ENCODE results near the gene NEK11. TPM values are rescaled to one million over a fixed set of nuclear protein-coding genes. Genes with fewer than 3 reads are reported as not detected.

NEK11 gene
- total and polyA plus RNA-seq, 9 of the 15 experiments (the other 6 are each of a cell fraction or from before 2014, with no cell fraction given): 0.28 to 1.5 (median 0.87) TPM

DNA sequence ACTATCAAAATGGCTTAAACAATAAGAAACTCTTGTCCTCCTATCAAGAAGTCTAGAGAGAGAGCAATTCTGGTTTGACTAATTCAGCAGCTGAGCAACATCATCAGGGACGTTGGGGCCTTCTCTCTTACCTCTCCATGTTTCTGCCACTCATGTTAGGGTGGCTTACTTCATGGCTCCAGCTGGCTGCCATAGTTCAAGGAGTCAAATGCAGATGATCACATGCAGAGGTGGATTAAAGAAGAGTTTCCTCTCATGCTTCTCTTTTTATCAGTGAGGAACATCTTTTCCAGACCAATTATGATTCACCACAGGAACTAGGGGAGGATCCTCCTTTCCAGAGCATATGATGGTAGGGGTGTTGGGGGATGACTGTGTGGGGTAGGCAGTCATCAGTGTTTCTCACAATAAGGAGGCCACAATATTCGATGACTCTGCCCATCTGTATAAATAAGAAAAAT is 45.5 kb downstream of the NEK11 start (continued):
- TF ChIP-seq CBX3 (IDR thresholded peaks at IDR 0.05; ENCODE audit: borderline replicate concordance in 1 of 2, low read length in 2 of 2) (peak in 1 of 2 experiments; percentile 63; a peak in 1 of 3 replicates), TAF9B (IDR thresholded peaks at IDR 0.05; ENCODE audit: partially characterized antibody) (peak; percentile 48), POU5F1 (IDR thresholded peaks at IDR 0.05; ENCODE audit: borderline replicate concordance, low read depth, low read length, partially characterized antibody) (no peak), ETV6 (IDR thresholded peaks at IDR 0.05; ENCODE audit: borderline replicate concordance in 1 of 2, low read depth in 2 of 2, low read length in 1 of 2) (no peak), ETV6 (CRISPR knock-in tag; IDR thresholded peaks at IDR 0.05; ENCODE audit: borderline replicate concordance) (no peak), STAT5B (CRISPR knock-in tag; IDR thresholded peaks at IDR 0.05) (no peak), ZNF165 (CRISPR knock-in tag; IDR thresholded peaks at IDR 0.05; ENCODE audit: borderline replicate concordance) (no peak), DMBX1 (CRISPR knock-in tag; IDR thresholded peaks at IDR 0.05; ENCODE audit: borderline replicate concordance) (peak; percentile 86; the same call in 1 of the 2 replicates), MIER1 (IDR thresholded peaks at IDR 0.05; ENCODE audit: low read depth) (no peak), ELF1 (tag; IDR thresholded peaks at IDR 0.05) (peak; percentile 32; the same call in 1 of the 2 replicates), RFX7 (CRISPR knock-in tag; IDR thresholded peaks at IDR 0.05) (no peak), ZNF766 (CRISPR knock-in tag; conservative IDR thresholded peaks at IDR 0.05) (peak; percentile 82), FOXA3 (CRISPR knock-in tag; conservative IDR thresholded peaks at IDR 0.05 in 1 of 2, IDR thresholded peaks at IDR 0.05 in 1 of 2) (no peak), RFX1 (IDR thresholded peaks at IDR 0.05) (no peak), PHF8 (IDR thresholded peaks at IDR 0.05; ENCODE audit: borderline replicate concordance, low read length) (no peak), FOXK1 (CRISPR knock-in tag; IDR thresholded peaks at IDR 0.05; ENCODE audit: borderline replicate concordance) (no peak), SRSF9 (IDR thresholded peaks at IDR 0.05; ENCODE audit: borderline replicate concordance, low read depth, low read length) (no peak), NR4A1 (CRISPR knock-in tag; IDR thresholded peaks at IDR 0.05) (no peak), NR4A1 (tag; IDR thresholded peaks at IDR 0.05) (peak; percentile 74), GATAD2A (IDR thresholded peaks at IDR 0.05) (no peak), CSDE1 (IDR thresholded peaks at IDR 0.05) (no peak), ZNF24 (IDR thresholded peaks at IDR 0.05) (no peak)
- TF ChIP-seq, protein P1, sequence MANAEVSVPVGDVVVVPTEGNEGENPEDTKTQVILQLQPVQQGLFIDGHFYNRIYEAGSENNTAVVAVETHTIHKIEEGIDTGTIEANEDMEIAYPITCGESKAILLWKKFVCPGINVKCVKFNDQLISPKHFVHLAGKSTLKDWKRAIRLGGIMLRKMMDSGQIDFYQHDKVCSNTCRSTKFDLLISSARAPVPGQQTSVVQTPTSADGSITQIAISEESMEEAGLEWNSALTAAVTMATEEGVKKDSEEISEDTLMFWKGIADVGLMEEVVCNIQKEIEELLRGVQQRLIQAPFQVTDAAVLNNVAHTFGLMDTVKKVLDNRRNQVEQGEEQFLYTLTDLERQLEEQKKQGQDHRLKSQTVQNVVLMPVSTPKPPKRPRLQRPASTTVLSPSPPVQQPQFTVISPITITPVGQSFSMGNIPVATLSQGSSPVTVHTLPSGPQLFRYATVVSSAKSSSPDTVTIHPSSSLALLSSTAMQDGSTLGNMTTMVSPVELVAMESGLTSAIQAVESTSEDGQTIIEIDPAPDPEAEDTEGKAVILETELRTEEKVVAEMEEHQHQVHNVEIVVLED (CRISPR knock-in tag; IDR thresholded peaks at IDR 0.05): no peak
- TF ChIP-seq, protein P2, sequence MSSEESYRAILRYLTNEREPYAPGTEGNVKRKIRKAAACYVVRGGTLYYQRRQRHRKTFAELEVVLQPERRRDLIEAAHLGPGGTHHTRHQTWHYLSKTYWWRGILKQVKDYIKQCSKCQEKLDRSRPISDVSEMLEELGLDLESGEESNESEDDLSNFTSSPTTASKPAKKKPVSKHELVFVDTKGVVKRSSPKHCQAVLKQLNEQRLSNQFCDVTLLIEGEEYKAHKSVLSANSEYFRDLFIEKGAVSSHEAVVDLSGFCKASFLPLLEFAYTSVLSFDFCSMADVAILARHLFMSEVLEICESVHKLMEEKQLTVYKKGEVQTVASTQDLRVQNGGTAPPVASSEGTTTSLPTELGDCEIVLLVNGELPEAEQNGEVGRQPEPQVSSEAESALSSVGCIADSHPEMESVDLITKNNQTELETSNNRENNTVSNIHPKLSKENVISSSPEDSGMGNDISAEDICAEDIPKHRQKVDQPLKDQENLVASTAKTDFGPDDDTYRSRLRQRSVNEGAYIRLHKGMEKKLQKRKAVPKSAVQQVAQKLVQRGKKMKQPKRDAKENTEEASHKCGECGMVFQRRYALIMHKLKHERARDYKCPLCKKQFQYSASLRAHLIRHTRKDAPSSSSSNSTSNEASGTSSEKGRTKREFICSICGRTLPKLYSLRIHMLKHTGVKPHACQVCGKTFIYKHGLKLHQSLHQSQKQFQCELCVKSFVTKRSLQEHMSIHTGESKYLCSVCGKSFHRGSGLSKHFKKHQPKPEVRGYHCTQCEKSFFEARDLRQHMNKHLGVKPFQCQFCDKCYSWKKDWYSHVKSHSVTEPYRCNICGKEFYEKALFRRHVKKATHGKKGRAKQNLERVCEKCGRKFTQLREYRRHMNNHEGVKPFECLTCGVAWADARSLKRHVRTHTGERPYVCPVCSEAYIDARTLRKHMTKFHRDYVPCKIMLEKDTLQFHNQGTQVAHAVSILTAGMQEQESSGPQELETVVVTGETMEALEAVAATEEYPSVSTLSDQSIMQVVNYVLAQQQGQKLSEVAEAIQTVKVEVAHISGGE (CRISPR knock-in tag; IDR thresholded peaks at IDR 0.05): no peak
